ENCODE results near the gene IGF1R.

DNA sequence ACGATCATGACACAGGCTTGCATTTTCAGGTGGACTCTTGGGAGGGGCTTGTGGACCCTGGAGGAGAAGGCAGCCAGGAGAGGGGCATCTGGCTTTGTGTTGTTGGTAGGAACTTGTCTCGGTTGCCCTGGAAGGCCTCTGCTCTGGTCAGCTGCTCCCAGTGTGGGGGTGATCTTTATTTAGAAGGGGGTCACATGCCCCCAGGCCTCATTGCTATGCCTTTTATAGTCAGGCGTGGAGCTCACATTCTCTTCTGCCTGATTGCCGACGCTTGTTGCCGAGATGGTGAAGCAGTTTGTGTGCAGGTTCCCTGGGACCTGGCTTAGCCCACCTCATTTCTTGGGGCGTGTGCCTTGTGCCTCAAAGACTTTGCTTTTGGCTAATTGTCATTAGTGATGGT is 66.6 kb downstream of the IGF1R start:
- TF ChIP-seq, protein P1, sequence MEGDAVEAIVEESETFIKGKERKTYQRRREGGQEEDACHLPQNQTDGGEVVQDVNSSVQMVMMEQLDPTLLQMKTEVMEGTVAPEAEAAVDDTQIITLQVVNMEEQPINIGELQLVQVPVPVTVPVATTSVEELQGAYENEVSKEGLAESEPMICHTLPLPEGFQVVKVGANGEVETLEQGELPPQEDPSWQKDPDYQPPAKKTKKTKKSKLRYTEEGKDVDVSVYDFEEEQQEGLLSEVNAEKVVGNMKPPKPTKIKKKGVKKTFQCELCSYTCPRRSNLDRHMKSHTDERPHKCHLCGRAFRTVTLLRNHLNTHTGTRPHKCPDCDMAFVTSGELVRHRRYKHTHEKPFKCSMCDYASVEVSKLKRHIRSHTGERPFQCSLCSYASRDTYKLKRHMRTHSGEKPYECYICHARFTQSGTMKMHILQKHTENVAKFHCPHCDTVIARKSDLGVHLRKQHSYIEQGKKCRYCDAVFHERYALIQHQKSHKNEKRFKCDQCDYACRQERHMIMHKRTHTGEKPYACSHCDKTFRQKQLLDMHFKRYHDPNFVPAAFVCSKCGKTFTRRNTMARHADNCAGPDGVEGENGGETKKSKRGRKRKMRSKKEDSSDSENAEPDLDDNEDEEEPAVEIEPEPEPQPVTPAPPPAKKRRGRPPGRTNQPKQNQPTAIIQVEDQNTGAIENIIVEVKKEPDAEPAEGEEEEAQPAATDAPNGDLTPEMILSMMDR (IDR thresholded peaks at IDR 0.05; ENCODE audit: insufficient read depth, low read length, poor library complexity, severe bottlenecking): no peak
- no peak for TF ChIP-seq EZH2phosphoT487 (conservative IDR thresholded peaks at IDR 0.05; ENCODE audit: low read length)
